ENCODE measurements around the gene METRN.

The METRN gene

DNA sequence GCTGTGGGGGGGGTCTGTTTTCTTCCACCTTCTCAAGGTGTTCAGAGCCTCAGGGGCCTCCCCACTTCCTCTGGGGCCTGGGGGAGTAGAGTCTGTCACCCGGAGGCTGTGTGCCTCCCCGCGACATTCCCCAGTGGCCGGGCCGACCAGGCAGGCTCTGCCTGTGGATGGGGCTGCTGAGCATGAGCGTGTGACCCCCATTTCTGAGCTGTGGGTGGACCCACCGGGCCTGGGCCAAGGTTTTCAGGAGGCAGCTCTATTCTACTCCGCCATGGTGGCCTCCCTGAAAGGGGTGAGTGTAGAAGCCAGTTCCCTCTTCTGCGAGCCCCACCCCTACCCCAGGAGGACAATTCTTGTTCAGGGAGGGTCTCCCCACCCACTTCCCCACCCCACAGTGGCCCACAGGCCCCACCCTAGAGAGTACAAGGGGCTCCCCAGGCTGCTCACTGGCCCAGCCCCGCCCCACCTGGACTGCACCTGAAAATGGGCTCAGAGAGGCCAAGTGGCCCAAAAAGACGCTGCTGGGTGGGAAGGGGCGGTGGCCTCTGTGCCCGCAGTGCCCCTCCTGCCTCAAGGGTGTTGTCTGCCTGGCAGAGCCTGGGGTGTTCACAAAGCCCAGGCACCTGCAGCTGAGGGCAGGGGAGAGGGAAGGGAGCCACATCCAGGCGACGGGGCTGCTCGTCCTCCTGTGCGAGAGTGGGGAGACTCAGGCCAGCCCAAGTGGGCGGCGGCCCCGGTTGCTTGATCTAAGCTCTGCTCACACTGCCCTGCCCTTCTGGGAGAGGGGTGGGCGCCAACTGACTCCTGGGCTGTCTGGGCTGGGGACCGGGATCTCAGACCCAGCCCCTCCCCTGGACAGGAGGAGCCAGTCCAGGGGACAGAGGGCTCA, 47.0 kb downstream of the METRN start:
- no peak for DNase-seq

- no peak for DNase-seq
These were observed 47.8 kb downstream of the METRN start for GRCh38 chr16:762595-763268.

DNA sequence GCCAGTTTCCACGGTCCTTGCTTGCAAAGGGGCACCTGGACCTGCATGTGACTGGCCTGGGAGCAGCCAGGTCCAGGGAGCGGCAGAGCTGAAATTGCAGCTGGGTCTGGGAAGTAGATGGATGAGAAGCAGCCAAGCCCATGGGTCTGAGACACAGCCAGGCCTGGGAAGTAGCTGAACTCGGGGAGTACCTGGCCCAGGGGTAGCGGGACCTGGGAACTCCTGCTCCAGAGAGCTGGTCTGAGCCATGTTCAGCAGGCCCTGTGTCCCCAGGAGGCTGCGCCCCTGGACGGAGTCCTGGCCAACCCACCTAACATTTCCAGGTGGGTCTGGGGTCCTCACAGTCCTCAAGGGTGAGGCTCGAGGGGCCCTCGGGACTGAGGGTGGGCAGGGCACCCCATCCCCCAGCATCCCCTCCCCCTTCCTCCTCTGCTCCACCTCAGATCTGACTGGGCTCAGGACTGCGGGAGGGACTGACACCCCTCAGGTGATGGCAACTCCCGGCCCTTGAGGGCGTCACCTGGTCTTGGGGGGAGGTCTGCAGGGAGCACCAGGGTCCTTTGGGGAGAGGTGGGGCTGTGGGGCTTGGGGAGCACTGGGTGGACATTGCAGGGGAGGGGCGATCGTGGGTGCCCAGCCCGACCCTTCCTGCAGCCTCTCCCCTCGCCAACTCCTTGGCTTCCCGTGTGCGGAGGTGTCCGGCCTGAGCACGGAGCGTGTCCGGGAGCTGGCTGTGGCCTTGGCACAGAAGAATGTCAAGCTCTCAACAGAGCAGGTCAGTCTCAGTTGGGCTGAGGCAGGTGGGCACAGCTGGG, 48.7 kb downstream of the METRN start:
- no peak for DNase-seq

GRCh38 chr16:764184-764750, 49.3 kb downstream of the METRN start:
- DNase-seq: no peak

GRCh38 chr16:764848-765487, 50.0 kb downstream of the METRN start:
- DNase-seq: no peak

DNA sequence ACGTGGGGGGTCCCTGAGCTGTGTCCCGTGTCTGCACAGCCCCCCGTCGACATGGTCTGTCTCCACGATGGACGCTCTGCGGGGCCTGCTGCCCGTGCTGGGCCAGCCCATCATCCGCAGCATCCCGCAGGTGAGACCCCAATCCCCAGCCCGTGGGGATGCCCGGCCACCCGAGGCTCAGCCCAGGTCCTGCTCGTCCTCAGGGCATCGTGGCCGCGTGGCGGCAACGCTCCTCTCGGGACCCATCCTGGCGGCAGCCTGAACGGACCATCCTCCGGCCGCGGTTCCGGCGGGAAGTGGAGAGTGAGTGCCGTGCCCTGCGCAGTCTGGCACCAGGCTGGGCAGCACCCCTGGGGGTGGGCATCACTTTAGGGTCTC, 50.6 kb downstream of the METRN start:
- DNase-seq: no peak

- DNase-seq: no peak
These were observed 51.3 kb downstream of the METRN start for GRCh38 chr16:766008-766819.

GRCh38 chr16:766820-767640, 52.1 kb downstream of the METRN start:
- DNase-seq: no peak

- no peak for DNase-seq
These were observed 52.9 kb downstream of the METRN start for GRCh38 chr16:767743-768235.

GRCh38 chr16:768428-768827, 53.5 kb downstream of the METRN start:
- no peak for DNase-seq

Measured in right hindlimb (tissue), 1 donor.